Fibroblast of the conjunctiva (primary cell): ENCODE data around the gene RNF215.
A peak's percentile ranks its signal among the peaks of the same experiment; 100 is the strongest.

Experiments used
- DNase-seq: peaks from one replicate; pipeline ENCODE4 v3.0.0-alpha.2; 2010; ENCODE audit warnings: low read depth

The RNF215 gene

DNA sequence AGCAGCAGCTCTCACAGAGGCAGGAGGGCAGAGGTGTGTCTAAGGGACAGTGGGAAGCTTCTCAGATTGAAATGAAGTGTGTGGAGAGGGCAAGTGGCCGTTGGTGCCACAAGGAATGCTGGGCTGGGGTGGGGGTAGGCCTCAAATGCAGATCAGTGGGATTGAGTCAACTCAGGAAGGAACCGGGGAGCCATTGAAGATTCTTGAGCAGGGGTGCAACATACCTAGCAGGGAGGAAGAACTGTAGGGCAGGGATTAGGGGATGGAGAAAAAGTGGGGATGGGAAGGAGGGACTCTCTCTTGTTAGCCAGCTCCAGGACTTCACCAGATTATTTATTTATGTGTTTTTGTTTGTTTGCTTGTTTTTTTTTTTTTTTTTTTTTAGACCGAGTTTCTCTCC lies 6.7 kb upstream of the RNF215 start:
- no peak for DNase-seq

- no peak for DNase-seq
Observed at GRCh38 chr22:30393322-30393680, 6.1 kb upstream of the RNF215 start.

DNA sequence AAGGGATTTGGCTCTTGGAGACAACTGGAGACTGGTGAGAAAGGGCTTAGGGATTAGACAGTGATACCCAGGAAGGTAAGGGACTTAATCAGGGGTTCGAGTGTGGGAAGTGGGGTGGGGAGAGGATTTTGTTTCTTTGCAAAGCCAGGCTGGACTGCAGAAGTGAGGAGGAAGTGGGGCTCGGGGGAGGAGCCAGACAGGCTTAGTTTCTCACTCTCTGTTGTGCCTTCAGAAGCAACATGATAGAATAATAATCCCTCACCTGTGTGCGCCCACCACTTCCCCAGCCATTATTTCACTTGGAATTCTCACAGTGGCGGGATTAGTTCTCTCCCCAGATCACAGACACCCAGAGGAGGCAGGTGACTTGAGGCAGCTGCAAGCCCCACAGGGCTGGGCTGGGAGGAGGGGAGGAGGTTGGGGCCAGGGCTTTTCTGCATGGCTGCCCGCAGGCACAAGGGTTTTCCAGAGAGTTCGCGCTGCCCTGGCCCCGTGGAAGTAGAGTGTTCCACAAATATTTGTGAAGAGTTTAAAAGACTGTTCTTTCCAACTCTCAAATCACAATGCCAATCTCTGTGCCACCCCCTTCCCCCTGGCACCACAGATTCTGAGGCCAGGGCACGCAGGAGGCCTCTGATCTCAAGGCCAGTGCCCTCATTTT lies 5.6 kb upstream of the RNF215 start:
- no peak for DNase-seq

- peak; percentile 13 for DNase-seq
Observed at GRCh38 chr22:30390974-30391691, 3.9 kb upstream of the RNF215 start.

GRCh38 chr22:30386608-30386959 lies 627 bp downstream of the RNF215 start:
- no peak for DNase-seq

DNA sequence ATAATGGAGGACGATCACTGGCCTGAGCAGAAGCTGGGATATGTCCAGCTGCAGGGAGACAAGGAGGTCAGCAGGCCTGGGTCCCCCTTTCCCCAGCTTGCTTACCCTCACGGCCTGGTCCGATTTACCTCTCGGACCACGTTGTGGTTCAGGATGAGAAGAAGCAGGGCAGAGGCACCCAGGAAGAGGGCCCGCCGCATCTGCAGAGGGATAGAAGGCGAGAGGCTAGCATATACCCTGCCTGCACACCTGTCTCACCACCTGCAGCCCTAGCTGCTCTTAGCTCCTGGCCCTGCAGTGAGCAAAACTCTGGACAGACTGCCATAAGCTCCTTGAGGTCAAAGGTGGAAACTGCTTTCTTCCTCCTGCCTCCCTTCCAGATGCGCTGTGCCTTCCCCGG lies 1.3 kb downstream of the RNF215 start:
- no peak for DNase-seq

GRCh38 chr22:30383061-30383460 lies 4.2 kb downstream of the RNF215 start:
- no peak for DNase-seq

DNA sequence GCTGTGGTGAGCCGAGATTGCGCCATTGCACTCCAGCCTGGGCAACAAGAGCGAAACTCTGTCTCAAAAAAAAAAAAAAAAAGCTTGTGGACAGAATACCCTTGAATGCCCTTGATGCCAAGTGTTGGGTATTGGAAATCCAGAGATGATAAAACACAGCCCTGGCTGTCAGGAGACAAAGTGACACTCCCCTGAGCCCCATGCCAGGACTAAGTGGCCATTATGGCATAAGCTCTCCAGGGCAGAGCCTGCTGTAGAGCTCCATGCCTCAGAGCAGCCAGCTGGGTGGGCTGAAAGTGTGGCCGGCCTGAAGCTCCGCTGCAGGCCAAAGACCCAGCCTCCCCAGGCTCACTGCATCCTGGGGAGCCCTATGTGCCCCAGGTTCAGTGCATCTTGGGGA lies 4.9 kb downstream of the RNF215 start:
- DNase-seq, result no peak

GRCh38 chr22:30381264-30381663 lies 5.9 kb downstream of the RNF215 start:
- no peak for DNase-seq

GRCh38 chr22:30380011-30380410 lies 7.2 kb downstream of the RNF215 start:
- DNase-seq, result no peak

- no peak for DNase-seq
Observed at GRCh38 chr22:30375312-30375849, 11.8 kb downstream of the RNF215 start.

DNA sequence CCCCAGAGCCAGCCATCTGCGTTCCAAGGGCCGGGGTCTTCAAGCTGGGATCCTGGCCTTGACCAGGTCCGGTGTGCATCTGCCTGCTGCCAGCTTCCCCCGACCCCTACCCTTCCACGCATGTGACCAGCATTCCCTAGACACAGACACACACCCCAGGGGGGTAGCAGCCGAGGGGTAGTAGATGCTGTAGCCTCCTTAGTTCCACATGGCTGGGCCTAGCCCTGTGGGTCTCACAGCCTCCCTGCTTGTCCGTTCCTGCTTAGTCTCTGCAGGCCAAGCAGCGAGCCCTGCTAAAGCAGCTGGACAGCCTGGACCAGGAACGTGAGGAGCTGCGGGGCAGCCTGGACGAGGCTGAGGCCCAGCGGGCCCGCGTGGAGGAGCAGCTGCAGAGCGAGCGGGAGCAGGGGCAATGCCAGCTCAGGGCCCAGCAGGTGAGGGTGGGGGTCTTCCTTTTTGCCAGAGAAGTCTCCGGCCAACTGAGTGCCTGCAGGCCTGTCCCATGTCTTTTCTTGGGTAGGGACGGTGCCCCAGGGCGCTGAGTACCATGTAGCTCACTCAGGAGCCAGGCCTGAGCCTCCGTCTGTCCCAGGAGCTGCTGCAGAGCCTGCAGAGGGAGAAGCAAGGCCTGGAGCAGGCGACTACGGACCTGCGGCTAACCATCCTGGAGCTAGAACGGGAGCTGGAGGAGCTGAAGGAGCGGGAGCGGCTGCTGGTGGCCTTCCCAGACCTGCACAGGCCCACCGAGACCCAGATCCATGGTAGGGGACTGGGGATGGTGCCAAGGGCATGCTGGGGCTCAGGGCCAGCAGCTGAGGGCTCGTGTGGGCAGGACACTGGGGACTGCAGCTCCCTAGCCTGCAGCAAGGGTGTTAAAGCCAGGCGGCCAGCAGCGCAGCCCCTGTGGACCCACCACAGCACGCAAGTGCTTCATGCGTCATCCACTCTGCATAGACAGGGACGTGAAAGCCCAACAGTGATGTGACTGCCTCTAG lies 13.6 kb downstream of the RNF215 start:
- DNase-seq, result no peak

- DNase-seq, result no peak
Observed at GRCh38 chr22:30372915-30373314, 14.3 kb downstream of the RNF215 start.

DNA sequence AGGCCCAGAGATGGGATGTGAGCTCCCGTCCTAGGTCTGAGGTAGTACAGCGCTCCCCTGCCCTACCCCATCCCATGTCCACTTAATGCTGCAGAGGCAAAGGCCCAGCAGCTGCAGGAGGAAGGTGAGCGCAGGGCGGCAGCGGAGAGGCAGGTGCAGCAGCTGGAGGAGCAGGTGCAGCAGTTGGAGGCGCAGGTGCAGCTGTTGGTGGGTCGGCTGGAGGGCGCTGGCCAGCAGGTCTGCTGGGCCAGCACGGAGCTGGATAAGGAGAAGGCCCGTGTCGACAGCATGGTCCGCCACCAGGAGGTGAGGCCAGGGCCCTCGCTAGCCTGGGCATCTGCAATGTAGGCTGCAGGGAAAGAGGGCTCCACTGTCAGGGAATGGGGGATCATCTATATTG lies 15.2 kb downstream of the RNF215 start:
- no peak for DNase-seq

- DNase-seq, result no peak
Observed at GRCh38 chr22:30371321-30371720, 15.9 kb downstream of the RNF215 start.

- DNase-seq, result no peak
Observed at GRCh38 chr22:30370641-30371230, 16.5 kb downstream of the RNF215 start.

- DNase-seq, result no peak
Observed at GRCh38 chr22:30368420-30368819, 18.8 kb downstream of the RNF215 start.

- no peak for DNase-seq
Observed at GRCh38 chr22:30365891-30366290, 21.3 kb downstream of the RNF215 start.

DNA sequence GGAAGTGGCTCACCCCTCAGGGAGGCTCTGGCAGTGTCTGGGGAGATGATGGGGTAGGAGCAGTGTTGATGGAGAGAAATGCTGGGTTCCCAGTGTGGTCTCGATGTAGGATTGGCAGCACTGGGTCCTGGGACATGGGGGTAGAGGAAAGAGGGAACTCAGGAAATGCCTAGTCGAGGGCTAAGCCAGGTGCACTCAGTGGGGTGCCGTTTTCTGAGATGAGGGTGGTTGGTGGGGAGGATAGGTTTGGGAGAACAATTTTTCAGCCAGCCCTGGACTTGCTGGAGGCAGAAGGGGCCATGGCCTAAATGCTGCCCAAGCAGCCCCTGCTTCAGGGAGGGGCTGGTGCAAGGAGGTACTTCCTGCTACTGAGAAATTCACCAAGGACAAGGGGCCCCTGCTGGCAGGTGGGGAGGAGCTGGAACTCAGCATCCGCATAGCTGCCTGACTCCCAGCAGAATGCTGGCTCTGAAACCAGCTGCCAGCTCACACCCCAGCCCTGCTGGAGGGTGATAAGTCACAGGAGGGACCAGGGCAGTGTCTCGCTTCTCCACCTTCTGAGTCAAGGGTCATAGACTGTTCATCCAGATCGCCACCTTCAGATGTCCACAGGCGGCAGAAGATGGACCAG lies 24.4 kb downstream of the RNF215 start:
- no peak for DNase-seq

GRCh38 chr22:30361916-30362650 lies 25.1 kb downstream of the RNF215 start:
- no peak for DNase-seq

DNA sequence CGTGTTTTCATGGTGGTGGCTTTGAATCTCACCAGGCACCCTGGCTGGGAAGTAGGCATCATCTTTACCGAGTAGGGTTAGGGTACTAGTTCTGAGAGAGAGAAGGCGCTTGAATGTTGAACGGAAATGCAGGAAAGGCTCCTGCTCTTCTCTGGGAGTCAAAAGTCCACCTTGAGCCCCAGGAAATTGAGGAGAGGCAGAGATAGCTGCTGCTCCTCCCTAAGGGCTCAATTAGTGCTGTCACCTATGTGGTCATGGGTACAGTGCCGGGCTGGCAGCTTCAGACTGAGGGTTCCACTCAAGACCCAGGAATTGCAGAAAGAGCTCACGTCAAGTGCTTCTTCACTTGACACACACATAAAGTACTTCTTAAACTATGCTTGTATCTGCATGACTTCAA lies 28.7 kb downstream of the RNF215 start:
- no peak for DNase-seq
